HepG2 (cell line): ENCODE measurements around the gene C15orf62. TPM values are rescaled to one million over a fixed set of nuclear protein-coding genes. Genes with fewer than 3 reads are reported as not detected.

ENCODE experiments used
- BRCA1 ChIP-seq: sonication (generic); formaldehyde crosslinking; IDR thresholded peaks from 2 replicates; pipeline ENCODE4 v1.4.0; 2020; ENCODE audit warnings: missing genetic modification reagents
- BRD4 ChIP-seq: sonication (generic); formaldehyde crosslinking; IDR thresholded peaks from 2 replicates; pipeline ENCODE4 v1.4.0; 2020; ENCODE audit warnings: missing genetic modification reagents
- DPF2 ChIP-seq: sonication (generic); formaldehyde crosslinking; IDR thresholded peaks from 2 replicates; pipeline ENCODE4 v1.4.0; 2020; ENCODE audit warnings: mild to moderate bottlenecking, low read depth, missing genetic modification reagents, borderline replicate concordance
- E2F2 ChIP-seq: sonication (generic); formaldehyde crosslinking; IDR thresholded peaks from 2 replicates; pipeline ENCODE4 v1.4.0; 2020; ENCODE audit warnings: missing genetic modification reagents, borderline replicate concordance
- HNRNPH1 ChIP-seq: fragments of 200-400 bp; formaldehyde crosslinking; optimal IDR thresholded peaks from 2 replicates; pipeline ENCODE3; 2017; ENCODE audit warnings: mild to moderate bottlenecking, low read depth, low read length
- NFYB ChIP-seq: sonication (generic); formaldehyde crosslinking; IDR thresholded peaks from 2 replicates; pipeline ENCODE4 v1.4.0; 2020; ENCODE audit warnings: missing genetic modification reagents
- SCMH1 ChIP-seq: sonication (generic); formaldehyde crosslinking; IDR thresholded peaks from 2 replicates; pipeline ENCODE4 v1.9.0; 2021; ENCODE audit warnings: missing genetic modification reagents, mild to moderate bottlenecking, borderline replicate concordance
- SIX1 ChIP-seq: sonication (generic); formaldehyde crosslinking; IDR thresholded peaks from 2 replicates; pipeline ENCODE4 v1.4.0; 2020; ENCODE audit warnings: missing genetic modification reagents, borderline replicate concordance
- TCF7L2 ChIP-seq: IDR thresholded peaks from 2 replicates; pipeline ENCODE4 v1.6.1; 2011; ENCODE audit warnings: mild to moderate bottlenecking, low read depth, low read length, moderate library complexity
- THAP9 ChIP-seq: sonication (generic); formaldehyde crosslinking; IDR thresholded peaks from 2 replicates; pipeline ENCODE4; 2020; ENCODE audit warnings: missing genetic modification reagents, mild to moderate bottlenecking, borderline replicate concordance
- XRCC5 ChIP-seq: fragments of 200-400 bp; formaldehyde crosslinking; optimal IDR thresholded peaks from 2 replicates; pipeline ENCODE3; 2017; ENCODE audit warnings: mild to moderate bottlenecking, low read length
- ZBTB21 ChIP-seq: sonication (generic); formaldehyde crosslinking; IDR thresholded peaks from 2 replicates; pipeline ENCODE4 v1.4.0; 2020; ENCODE audit warnings: missing genetic modification reagents
- ZNF431 ChIP-seq: sonication (generic); formaldehyde crosslinking; IDR thresholded peaks from 2 replicates; pipeline ENCODE4 v1.9.0; 2022; ENCODE audit warnings: missing genetic modification reagents, low read depth, mild to moderate bottlenecking, borderline replicate concordance
- ZNF432 ChIP-seq: sonication (generic); formaldehyde crosslinking; IDR thresholded peaks from 2 replicates; pipeline ENCODE4 v1.5.0; 2020; ENCODE audit warnings: missing genetic modification reagents, mild to moderate bottlenecking, borderline replicate concordance
- ZNF496 ChIP-seq: sonication (generic); formaldehyde crosslinking; IDR thresholded peaks from 2 replicates; pipeline ENCODE4 v1.8.1; 2023; ENCODE audit warnings: mild to moderate bottlenecking, moderate library complexity, missing genetic modification reagents; ENCODE audit not compliant: insufficient replicate concordance
- ZNF547 ChIP-seq: sonication (generic); formaldehyde crosslinking; IDR thresholded peaks from 2 replicates; pipeline ENCODE4 v1.5.1; 2020; ENCODE audit warnings: mild to moderate bottlenecking, missing genetic modification reagents
- ZNF780A ChIP-seq: sonication (generic); formaldehyde crosslinking; IDR thresholded peaks from 2 replicates; pipeline ENCODE4 v1.8.0; 2022; ENCODE audit warnings: mild to moderate bottlenecking, missing genetic modification reagents, moderate library complexity
- ZNF788 ChIP-seq: sonication (generic); formaldehyde crosslinking; IDR thresholded peaks from 2 replicates; pipeline ENCODE4 v1.5.0; 2020; ENCODE audit warnings: mild to moderate bottlenecking, missing genetic modification reagents, borderline replicate concordance
- ZSCAN20 ChIP-seq: sonication (generic); formaldehyde crosslinking; IDR thresholded peaks from 2 replicates; pipeline ENCODE4 v1.4.0; 2020; ENCODE audit warnings: missing genetic modification reagents, mild to moderate bottlenecking, borderline replicate concordance
- polyA plus RNA-seq, 8 experiments: library from polyadenylated mRNA; depleted of rRNA in 3 of 8; stranded (reverse) in 7 of 8; unstranded in 1 of 8; fragments of >200 nt; fragmentation: Illumina TruSeq in 4 of 8; extraction: Trizol in 4 of 8; gene quantifications; 2 replicates each; pipeline versions ENCODE4 v1.2.1 to v1.2.3, GENCODE V29; 2011 to 2016; ENCODE audit warnings: low read depth in 4 of 8, missing spikeins in 1 of 8, mixed read lengths in 1 of 8; ENCODE audit not compliant: insufficient read depth in 1 of 8
- total RNA-seq, 5 experiments: library from RNA; depleted of rRNA; stranded (reverse); fragments of >200 nt; fragmentation: Illumina TruSeq; extraction: Trizol; gene quantifications; 2 replicates each; pipeline ENCODE4 v1.2.3, GENCODE V29; 2016; ENCODE audit warnings: low read depth in 1 of 5
- TF ChIP-seq, protein P1 (sequence below): conservative IDR thresholded peaks from 2 replicates; pipeline ENCODE4 v1.6.1; 2018; ENCODE audit warnings: missing genetic modification reagents
- TF ChIP-seq, protein P2 (sequence below): sonication (generic); formaldehyde crosslinking; IDR thresholded peaks from 2 replicates; pipeline ENCODE4 v1.5.1; 2020; ENCODE audit warnings: missing genetic modification reagents, mild to moderate bottlenecking, borderline replicate concordance
- TF ChIP-seq, protein P3 (sequence below): sonication (generic); formaldehyde crosslinking; IDR thresholded peaks from 2 replicates; pipeline ENCODE4 v1.8.0; 2022; ENCODE audit warnings: missing genetic modification reagents, low read depth, mild to moderate bottlenecking, borderline replicate concordance

C15orf62 gene
- total and polyA plus RNA-seq, 2 of the 13 experiments (the other 11 are each of a cell fraction or from before 2014, with no cell fraction given), result 0.51 to 1.1 TPM

DNA sequence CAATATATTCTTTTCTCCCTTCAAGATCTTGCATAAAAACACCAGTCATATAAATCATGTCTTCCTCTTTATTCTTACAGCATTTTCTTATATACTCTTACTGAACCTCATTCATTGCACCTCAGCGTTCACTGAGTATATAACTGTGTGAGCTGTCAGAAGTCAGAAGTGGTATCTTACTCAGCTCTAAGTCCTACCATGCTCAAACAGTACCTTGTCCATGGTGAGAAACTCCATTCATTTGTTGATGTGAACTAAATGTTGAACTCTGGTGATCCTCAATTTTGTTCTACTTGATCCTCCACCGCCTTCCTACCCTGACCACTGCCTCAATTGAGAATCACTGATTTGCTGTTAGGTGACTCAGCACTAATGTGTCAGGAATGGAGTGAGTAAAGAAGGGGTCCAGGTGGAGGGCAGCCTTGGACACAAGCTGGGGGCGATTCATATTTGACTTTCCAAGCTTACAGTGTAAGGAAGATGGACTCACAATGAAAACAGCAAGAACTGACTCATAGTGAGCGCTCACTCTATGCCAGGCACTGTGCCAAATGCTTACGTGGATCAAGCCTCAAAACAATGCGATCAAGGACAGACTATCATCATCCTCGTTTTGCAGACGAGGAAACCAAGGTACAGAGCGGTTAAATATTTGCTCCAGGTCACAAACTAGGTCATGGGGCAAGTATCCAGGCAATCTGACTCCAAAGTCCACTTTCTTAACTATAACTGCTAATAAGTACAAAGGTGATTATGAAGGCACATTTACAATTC lies 23.6 kb downstream of the C15orf62 start (continued):
- TF ChIP-seq ZNF496 (no peak), TCF7L2 (no peak), SCMH1 (no peak), ZBTB21 (CRISPR knock-in tag) (no peak), THAP9 (CRISPR knock-in tag) (no peak), SIX1 (no peak), ZNF431 (no peak), E2F2 (no peak), NFYB (CRISPR knock-in tag) (no peak), BRD4 (CRISPR knock-in tag) (no peak), ZNF547 (no peak), DPF2 (no peak; the same call in 1 of the 2 replicates), ZNF432 (no peak), HNRNPH1 (no peak), ZNF780A (no peak), BRCA1 (no peak), XRCC5 (peak; percentile 40), ZNF788 (CRISPR knock-in tag) (peak; percentile 60; the same call in 1 of the 2 replicates), ZSCAN20 (CRISPR knock-in tag) (no peak)
- TF ChIP-seq, protein P1, sequence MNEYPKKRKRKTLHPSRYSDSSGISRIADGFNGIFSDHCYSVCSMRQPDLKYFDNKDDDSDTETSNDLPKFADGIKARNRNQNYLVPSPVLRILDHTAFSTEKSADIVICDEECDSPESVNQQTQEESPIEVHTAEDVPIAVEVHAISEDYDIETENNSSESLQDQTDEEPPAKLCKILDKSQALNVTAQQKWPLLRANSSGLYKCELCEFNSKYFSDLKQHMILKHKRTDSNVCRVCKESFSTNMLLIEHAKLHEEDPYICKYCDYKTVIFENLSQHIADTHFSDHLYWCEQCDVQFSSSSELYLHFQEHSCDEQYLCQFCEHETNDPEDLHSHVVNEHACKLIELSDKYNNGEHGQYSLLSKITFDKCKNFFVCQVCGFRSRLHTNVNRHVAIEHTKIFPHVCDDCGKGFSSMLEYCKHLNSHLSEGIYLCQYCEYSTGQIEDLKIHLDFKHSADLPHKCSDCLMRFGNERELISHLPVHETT (CRISPR knock-in tag), result no peak
- TF ChIP-seq, protein P2, sequence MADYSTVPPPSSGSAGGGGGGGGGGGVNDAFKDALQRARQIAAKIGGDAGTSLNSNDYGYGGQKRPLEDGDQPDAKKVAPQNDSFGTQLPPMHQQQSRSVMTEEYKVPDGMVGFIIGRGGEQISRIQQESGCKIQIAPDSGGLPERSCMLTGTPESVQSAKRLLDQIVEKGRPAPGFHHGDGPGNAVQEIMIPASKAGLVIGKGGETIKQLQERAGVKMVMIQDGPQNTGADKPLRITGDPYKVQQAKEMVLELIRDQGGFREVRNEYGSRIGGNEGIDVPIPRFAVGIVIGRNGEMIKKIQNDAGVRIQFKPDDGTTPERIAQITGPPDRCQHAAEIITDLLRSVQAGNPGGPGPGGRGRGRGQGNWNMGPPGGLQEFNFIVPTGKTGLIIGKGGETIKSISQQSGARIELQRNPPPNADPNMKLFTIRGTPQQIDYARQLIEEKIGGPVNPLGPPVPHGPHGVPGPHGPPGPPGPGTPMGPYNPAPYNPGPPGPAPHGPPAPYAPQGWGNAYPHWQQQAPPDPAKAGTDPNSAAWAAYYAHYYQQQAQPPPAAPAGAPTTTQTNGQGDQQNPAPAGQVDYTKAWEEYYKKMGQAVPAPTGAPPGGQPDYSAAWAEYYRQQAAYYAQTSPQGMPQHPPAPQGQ, result no peak
- TF ChIP-seq, protein P3, sequence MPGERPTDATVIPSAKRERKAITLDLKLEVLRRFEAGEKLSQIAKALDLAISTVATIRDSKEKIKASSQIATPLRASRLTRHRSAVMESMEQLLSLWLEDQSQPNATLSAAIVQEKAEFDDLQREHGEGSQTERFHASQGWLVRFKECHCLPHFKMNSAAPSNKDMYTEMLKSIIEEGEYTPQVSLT (CRISPR knock-in tag), result no peak
